H9 (cell line): Measurements from ENCODE around the gene SNX1. TPM values are rescaled to one million over a fixed set of nuclear protein-coding genes. Genes with fewer than 3 reads are reported as not detected.

Experiments
- DNase-seq: peaks from one replicate; pipeline ENCODE4 v3.0.0-alpha.2; 2017
- H2AFZ ChIP-seq: one replicate; pipeline ENCODE4 v1.6.1; 2013; ENCODE audit warnings: mild to moderate bottlenecking, low read length, control low read depth, moderate library complexity
- H2AK5ac ChIP-seq: 2 replicates; pipeline ENCODE4 v1.6.1; 2013; ENCODE audit warnings: low read length, control low read depth, mixed read lengths; ENCODE audit not compliant: insufficient read length
- H2BK120ac ChIP-seq: one replicate; pipeline ENCODE4 v1.6.1; 2013; ENCODE audit warnings: low read depth, mild to moderate bottlenecking, low read length, control low read depth, inconsistent platforms; ENCODE audit not compliant: poor library complexity, severe bottlenecking
- H2BK12ac ChIP-seq: 2 replicates; pipeline ENCODE4 v1.6.1; 2013; ENCODE audit warnings: low read length, control low read depth, mixed read lengths, low read depth; ENCODE audit not compliant: insufficient read length
- H2BK15ac ChIP-seq: 2 replicates; pipeline ENCODE4 v1.6.1; 2013; ENCODE audit warnings: low read depth, low read length, control low read depth
- H2BK20ac ChIP-seq: one replicate; pipeline ENCODE4 v1.6.1; 2013; ENCODE audit warnings: low read depth, mild to moderate bottlenecking, low read length, control low read depth, inconsistent platforms; ENCODE audit not compliant: poor library complexity, severe bottlenecking
- H2BK5ac ChIP-seq: 2 replicates; pipeline ENCODE4 v1.6.1; 2013; ENCODE audit warnings: low read length, control low read depth, mixed read lengths; ENCODE audit not compliant: insufficient read length
- H3K14ac ChIP-seq: 2 replicates; pipeline ENCODE4 v1.6.1; 2013; ENCODE audit warnings: low read length, control low read depth; ENCODE audit not compliant: insufficient read depth
- H3K18ac ChIP-seq: 2 replicates; pipeline ENCODE4 v1.6.1; 2013; ENCODE audit warnings: low read depth, mild to moderate bottlenecking, mixed read lengths, low read length, control low read depth; ENCODE audit not compliant: insufficient read length
- H3K23ac ChIP-seq: 2 replicates; pipeline ENCODE4 v1.6.1; 2013; ENCODE audit warnings: low read length, control low read depth, mixed read lengths, low read depth; ENCODE audit not compliant: insufficient read length
- H3K23me2 ChIP-seq: 2 replicates; pipeline ENCODE4 v1.6.1; 2013; ENCODE audit warnings: low read depth, mild to moderate bottlenecking, mixed read lengths, low read length, control low read depth; ENCODE audit not compliant: insufficient read length, poor library complexity, severe bottlenecking
- H3K27ac ChIP-seq: 2 replicates; pipeline ENCODE4 v1.5.1; 2013; ENCODE audit warnings: low read length, control low read depth, mixed read lengths, low read depth; ENCODE audit not compliant: insufficient read length
- H3K27me3 ChIP-seq: 2 replicates; pipeline ENCODE4 v1.6.1; 2013; ENCODE audit warnings: low read length, control low read depth, inconsistent platforms; ENCODE audit not compliant: insufficient read depth
- H3K4ac ChIP-seq: 2 replicates; pipeline ENCODE4 v1.6.1; 2013; ENCODE audit warnings: low read depth, mild to moderate bottlenecking, control low read depth, inconsistent platforms, low read length, moderate library complexity
- H3K4me1 ChIP-seq: 2 replicates; pipeline ENCODE4 v1.6.1; 2013; ENCODE audit warnings: low read length, control low read depth, inconsistent platforms; ENCODE audit not compliant: insufficient read depth
- H3K4me2 ChIP-seq: 2 replicates; pipeline ENCODE4 v1.6.1; 2013; ENCODE audit warnings: low read length, control low read depth, mixed read lengths; ENCODE audit not compliant: insufficient read length, insufficient read depth
- H3K56ac ChIP-seq: 2 replicates; pipeline ENCODE4 v1.6.1; 2013; ENCODE audit warnings: low read depth, mild to moderate bottlenecking, mixed read lengths, low read length, control low read depth; ENCODE audit not compliant: insufficient read length
- H3K79me1 ChIP-seq: 2 replicates; pipeline ENCODE4 v1.6.1; 2013; ENCODE audit warnings: low read depth, mild to moderate bottlenecking, moderate library complexity, low read length, control low read depth, inconsistent platforms; ENCODE audit not compliant: insufficient read depth, poor library complexity, severe bottlenecking
- H3K79me2 ChIP-seq: 2 replicates; pipeline ENCODE4 v1.6.1; 2013; ENCODE audit warnings: low read length, control low read depth, inconsistent platforms; ENCODE audit not compliant: insufficient read depth
- H3K9ac ChIP-seq: 2 replicates; pipeline ENCODE4 v1.6.1; 2013; ENCODE audit warnings: low read length, control low read depth, mixed read lengths; ENCODE audit not compliant: insufficient read length; ENCODE audit errors: extremely low read depth
- H3K9me3 ChIP-seq: one replicate; pipeline ENCODE4 v1.6.1; 2013; ENCODE audit warnings: low read depth, low read length, inconsistent platforms; ENCODE audit not compliant: control insufficient read depth
- H3T11ph ChIP-seq: one replicate; pipeline ENCODE4 v1.6.1; 2013; ENCODE audit warnings: mild to moderate bottlenecking, low read length, control low read depth, inconsistent platforms
- H4K20me1 ChIP-seq: one replicate; pipeline ENCODE4 v1.6.1; 2013; ENCODE audit not compliant: control insufficient read depth, insufficient read length, insufficient read depth
- H4K5ac ChIP-seq: 2 replicates; pipeline ENCODE4 v1.6.1; 2013; ENCODE audit warnings: low read depth, mild to moderate bottlenecking, mixed read lengths, low read length, control low read depth; ENCODE audit not compliant: insufficient read length
- H4K8ac ChIP-seq: replicated peaks from 2 replicates; pipeline ENCODE4 v1.6.1; 2013; ENCODE audit warnings: low read length, control low read depth, mixed read lengths, low read depth; ENCODE audit not compliant: insufficient read length
- H4K91ac ChIP-seq: 2 replicates; pipeline ENCODE4 v1.6.1; 2013; ENCODE audit warnings: low read depth, mild to moderate bottlenecking, moderate library complexity, mixed read lengths, low read length, control low read depth; ENCODE audit not compliant: insufficient read length
- H3K27ac Mint-ChIP-seq, 3 experiments: 2 replicates in 2 of 3; 3 replicates in 1 of 3; pipeline ENCODE4 v1.8.0; 2020 to 2021; ENCODE audit warnings: mixed read lengths in 3 of 3, mild to moderate bottlenecking in 1 of 3, moderate library complexity in 1 of 3
- H3K27me3 Mint-ChIP-seq: 2 replicates; pipeline ENCODE4 v1.8.0; 2021; ENCODE audit warnings: low read depth, mild to moderate bottlenecking, moderate library complexity, mixed read lengths
- H3K36me3 Mint-ChIP-seq, 3 experiments: 2 replicates in 2 of 3; 3 replicates in 1 of 3; pipeline ENCODE4 v1.8.0; 2020 to 2021; ENCODE audit warnings: low read depth in 3 of 3, mixed read lengths in 3 of 3; ENCODE audit not compliant: insufficient read depth in 1 of 3
- H3K4me1 Mint-ChIP-seq, 2 experiments: 2 replicates each; pipeline ENCODE4 v1.8.0; 2020; ENCODE audit warnings: mixed read lengths in 2 of 2
- H3K4me3 Mint-ChIP-seq, 2 experiments: 2 replicates in 1 of 2; 3 replicates in 1 of 2; pipeline ENCODE4 v1.8.0; 2020 to 2021; ENCODE audit warnings: mild to moderate bottlenecking in 2 of 2, mixed read lengths in 2 of 2, moderate library complexity in 1 of 2
- H3K9me3 Mint-ChIP-seq, 2 experiments: 2 replicates in 1 of 2; 3 replicates in 1 of 2; pipeline ENCODE4 v1.8.0; 2020; ENCODE audit warnings: mild to moderate bottlenecking in 2 of 2, mixed read lengths in 2 of 2, moderate library complexity in 1 of 2
- CTCF ChIP-seq: fragments of 200-600 bp; sonication (generic); conservative IDR thresholded peaks from 3 replicates; pipeline ENCODE4 v1.8.0; 2021; ENCODE audit warnings: antibody characterized with exemption, mild to moderate bottlenecking
- WGBS: extraction: QIAGEN DNeasy Blood & Tissue Kit; methylation state at CpG from one replicate; pipeline ENCODE4 v1.1.7; 2013; ENCODE audit warnings: missing lambda C conversion rate, low lambda C conversion rate, mixed read lengths; ENCODE audit not compliant: insufficient read length; ENCODE audit errors: extremely low coverage; 5-methylcytosine and 5-hydroxymethylcytosine counted together
- total RNA-seq: library from RNA; stranded (reverse); gene quantifications from 2 replicates; pipeline ENCODE4 v1.2.1, GENCODE V29; 2021

SNX1 gene
- total RNA-seq, 1 experiment from 2014 or later, result 58.8 TPM

GRCh38 chr15:64130159-64130558, 34.4 kb downstream of the SNX1 start:
- no CpG with 5 or more reads among the region's 3 CpGs for WGBS

More at GRCh38 chr15:64130159-64130558, 34.4 kb downstream of the SNX1 start:
- no peak overlapping the region for H3K9ac ChIP-seq
- no peak overlapping the region for H2BK15ac ChIP-seq
- H2BK12ac ChIP-seq, result no peak overlapping the region
- H3K23me2 ChIP-seq, result no peaks in the 10 kb centered on the region
- H4K8ac ChIP-seq, result no peak overlapping the region
- no peak overlapping the region for H4K5ac ChIP-seq
- no peak overlapping the region for H2AK5ac ChIP-seq
- TF ChIP-seq CTCF, result no peak
- DNase-seq, result no peak
- H3K4me1 ChIP-seq, result no peaks in the 10 kb centered on the region
- H3K79me1 ChIP-seq, result no peaks in the 10 kb centered on the region
- H4K91ac ChIP-seq, result no peak overlapping the region
- no peak overlapping the region for H3K4me2 ChIP-seq
- H3K4me3 Mint-ChIP-seq, result no peak overlapping the region
- H3K4ac ChIP-seq, result no peak overlapping the region
- H2BK120ac ChIP-seq, result no peak overlapping the region
- no peak overlapping the region for H3T11ph ChIP-seq
- no peak overlapping the region for H2AFZ ChIP-seq
- H3K27ac ChIP-seq, result no peak overlapping the region
- H3K9me3 Mint-ChIP-seq, result no peaks in the 10 kb centered on the region
- H3K23ac ChIP-seq, result no peak overlapping the region
- H3K4me1 Mint-ChIP-seq, result no peaks in the 10 kb centered on the region
- H3K56ac ChIP-seq, result no peak overlapping the region
- no peaks in the 10 kb centered on the region for H3K27me3 Mint-ChIP-seq
- H3K27ac Mint-ChIP-seq, result no peak overlapping the region
- H2BK5ac ChIP-seq, result no peak overlapping the region
- H3K9me3 ChIP-seq, result no peaks in the 10 kb centered on the region
- H3K27me3 ChIP-seq, result no peaks in the 10 kb centered on the region
- no peaks in the 10 kb centered on the region for H3K79me2 ChIP-seq
- H2BK20ac ChIP-seq, result no peak overlapping the region
- no peaks in the 10 kb centered on the region for H4K20me1 ChIP-seq
- no peak overlapping the region for H3K18ac ChIP-seq
- peaks cover 15 to 72% (median 64%) of the 10 kb centered on the region in 3 experiments; a peak in 6 of 7 replicates for H3K36me3 Mint-ChIP-seq
- H3K14ac ChIP-seq, result no peak overlapping the region
